ENCODE results near the gene PTGER1. TPM values are rescaled to one million over a fixed set of nuclear protein-coding genes. Genes with fewer than 3 reads are reported as not detected.

Gene PTGER1
- total and polyA plus RNA-seq, 9 of the 15 experiments (the other 6 are each of a cell fraction or from before 2014, with no cell fraction given) = 0.06 to 0.36 (median 0.31) TPM; not detected in 5

- TF ChIP-seq MGA (IDR thresholded peaks at IDR 0.05) (peak; percentile 94), BACH1 (tag; IDR thresholded peaks at IDR 0.05) (no peak), GATAD2A (IDR thresholded peaks at IDR 0.05) (no peak), NR3C1 (CRISPR knock-in tag; IDR thresholded peaks at IDR 0.05) (no peak), NR2C2 (CRISPR knock-in tag; IDR thresholded peaks at IDR 0.05) (no peak), NR2C2 (tag; IDR thresholded peaks at IDR 0.05) (peak; percentile 54; the same call in 1 of the 2 replicates), STAG1 (CRISPR knock-in tag; IDR thresholded peaks at IDR 0.05; ENCODE audit: borderline replicate concordance) (no peak), ZNF75A (CRISPR knock-in tag; IDR thresholded peaks at IDR 0.05) (no peak), JUNB (CRISPR knock-in tag; conservative IDR thresholded peaks at IDR 0.05) (no peak), E2F8 (IDR thresholded peaks at IDR 0.05; ENCODE audit: low read depth, partially characterized antibody) (no peak), SFPQ (IDR thresholded peaks at IDR 0.05; ENCODE audit: low read depth, low read length) (no peak)
These were observed 21.1 kb upstream of the PTGER1 start, which contains the start of gene GIPC1 (continued) for GRCh38 chr19:14496029-14496833.
